HCT116 (cell line): ENCODE measurements around the gene TRIM72. TPM values are rescaled to one million over a fixed set of nuclear protein-coding genes. Genes with fewer than 3 reads are reported as not detected.

Experiments
- ATAC-seq: fragments of 200-7000 bp; cut with Tn5 transposase; 2 replicates; pipeline ENCODE4 v1.9.1; 2020; ENCODE audit warnings: mild to moderate bottlenecking, moderate library complexity
- BruUV-seq: library from RNA; stranded (reverse); fragments of 400-500 nt; replicated peaks from 2 replicates; lab custom pipeline; 2021; lab: Mats Ljungman, UMichigan
- CTCF ChIA-PET: fragments of 300-600 bp; sonication (Branson Sonifier 250); formaldehyde crosslinking; loops from one replicate; lab custom pipeline; 2021; ENCODE audit warnings: antibody characterized with exemption; lab: Charles Lee
- POLR2A ChIA-PET: fragments of 300-600, 350-600 bp; sonication (Branson Sonifier 250); formaldehyde crosslinking; loops from one replicate; lab custom pipeline; 2021; ENCODE audit warnings: antibody characterized with exemption; lab: Charles Lee
- RAD21 ChIA-PET, 2 experiments: fragments of 300-600 bp; sonication (Branson Sonifier 250); formaldehyde crosslinking; loops; one replicate each; lab custom pipeline; 2023; ENCODE audit warnings: low total read pairs in 2 of 2; ENCODE audit not compliant: uncharacterized antibody in 2 of 2, unreplicated experiment in 2 of 2, low non-redundant PET in 1 of 2; lab: Charles Lee
- DNase-seq: peaks from one replicate; pipeline ENCODE4 v3.0.0-alpha.2; 2010; ENCODE audit warnings: low read depth, low spot score
- H2AFZ ChIP-seq: fragments of 200-600 bp; shearing (Covaris generic), sonication (generic); 2 replicates; pipeline ENCODE4 v1.6.1; 2017; ENCODE audit warnings: low read depth, mixed run types, mixed read lengths, antibody characterized with exemption, low read length; ENCODE audit not compliant: poor library complexity, severe bottlenecking
- H3K27ac ChIP-seq: 2 replicates; pipeline ENCODE4 v1.5.1; 2012; ENCODE audit warnings: low read depth, low read length
- H3K27me3 ChIP-seq: fragments of 200-600 bp; sonication (generic); 2 replicates; pipeline ENCODE4 v1.6.1; 2016; ENCODE audit warnings: mixed run types, low read length, mixed read lengths; ENCODE audit not compliant: insufficient read depth
- H3K36me3 ChIP-seq, 2 experiments: fragments of 200-500 bp in 1 of 2; fragments of 200-600 bp in 1 of 2; sonication (Bioruptor generic) in 1 of 2; sonication (generic) in 1 of 2; 2 replicates each; pipeline versions ENCODE4 v1.5.1 to v1.6.1; 2014 to 2016; ENCODE audit warnings: low read length in 2 of 2, inconsistent platforms in 1 of 2, mixed read lengths in 1 of 2, mixed run types in 1 of 2; ENCODE audit not compliant: insufficient read depth in 2 of 2, control insufficient read depth in 1 of 2
- H3K4me1 ChIP-seq, 2 experiments: fragments of 200-600 bp in 1 of 2; sonication (generic) in 1 of 2; 2 replicates each; pipeline versions ENCODE4 v1.5.1 to v1.6.1; 2012 to 2017; ENCODE audit warnings: low read length in 2 of 2, inconsistent platforms in 1 of 2, mild to moderate bottlenecking in 1 of 2, mixed read lengths in 1 of 2, mixed run types in 1 of 2, moderate library complexity in 1 of 2; ENCODE audit not compliant: insufficient read depth in 2 of 2, control insufficient read depth in 1 of 2
- H3K4me2 ChIP-seq: fragments of 200-600 bp; sonication (generic); 2 replicates; pipeline ENCODE4 v1.6.1; 2017; ENCODE audit warnings: mixed run types, low read length, mixed read lengths
- H3K4me3 ChIP-seq, 2 experiments: fragments of 200-600 bp in 1 of 2; sonication (generic) in 1 of 2; replicated peaks in 1 of 2; 2 replicates each; pipeline ENCODE4 v1.5.1; 2011 to 2016; ENCODE audit warnings: low read length in 2 of 2, control low read depth in 1 of 2, low read depth in 1 of 2, mild to moderate bottlenecking in 1 of 2, mixed read lengths in 1 of 2, mixed run types in 1 of 2
- H3K79me2 ChIP-seq: fragments of 200-600 bp; sonication (generic); 2 replicates; pipeline ENCODE4 v1.6.1; 2017; ENCODE audit warnings: mild to moderate bottlenecking, mixed run types, low read length, moderate library complexity, mixed read lengths; ENCODE audit not compliant: insufficient read depth
- H3K9ac ChIP-seq: fragments of 200-600 bp; sonication (generic); 2 replicates; pipeline ENCODE4 v1.6.1; 2016; ENCODE audit warnings: low read length, mixed read lengths
- H3K9me2 ChIP-seq: fragments of 200-600 bp; sonication (generic), shearing (Covaris generic); 2 replicates; pipeline ENCODE4 v1.6.1; 2017; ENCODE audit warnings: mixed run types, mild to moderate bottlenecking, moderate library complexity; ENCODE audit not compliant: insufficient read depth
- H3K9me3 ChIP-seq, 2 experiments: fragments of 200-500 bp in 1 of 2; fragments of 200-600 bp in 1 of 2; sonication (Bioruptor generic) in 1 of 2; sonication (generic) in 1 of 2; 2 replicates each; pipeline ENCODE4 v1.6.1; 2014 to 2017; ENCODE audit warnings: low read length in 2 of 2, mixed read lengths in 2 of 2, inconsistent platforms in 1 of 2, low read depth in 1 of 2, mild to moderate bottlenecking in 1 of 2, mixed run types in 1 of 2, moderate library complexity in 1 of 2; ENCODE audit not compliant: control insufficient read depth in 1 of 2, insufficient read depth in 1 of 2
- H4K20me1 ChIP-seq: fragments of 200-600 bp; sonication (generic), shearing (Covaris generic); 2 replicates; pipeline ENCODE4 v1.6.1; 2017; ENCODE audit warnings: mixed run types, mild to moderate bottlenecking, moderate library complexity; ENCODE audit not compliant: insufficient read depth
- ATF3 ChIP-seq: IDR thresholded peaks from 2 replicates; pipeline ENCODE4 v1.6.1; 2012
- CTCF ChIP-seq, 3 experiments: fragments of 200-600 bp in 1 of 3; sonication (generic) in 1 of 3; IDR thresholded peaks in 2 of 3; conservative IDR thresholded peaks in 1 of 3; 2 replicates each; pipeline ENCODE4 v1.5.1; 2012 to 2017; ENCODE audit warnings: low read depth in 2 of 3, low read length in 2 of 3, antibody characterized with exemption in 1 of 3, borderline replicate concordance in 1 of 3, control low read depth in 1 of 3, mild to moderate bottlenecking in 1 of 3, mixed read lengths in 1 of 3, mixed run types in 1 of 3, moderate library complexity in 1 of 3; ENCODE audit not compliant: insufficient read depth in 1 of 3
- SP1 ChIP-seq: IDR thresholded peaks from 2 replicates; pipeline ENCODE4 v1.6.1; 2012; ENCODE audit warnings: low read depth
- ZBTB33 ChIP-seq: IDR thresholded peaks from 2 replicates; pipeline ENCODE4 v1.6.1; 2011; ENCODE audit warnings: mild to moderate bottlenecking, low read length, moderate library complexity; ENCODE audit not compliant: insufficient replicate concordance; ENCODE audit errors: extremely low read depth
- intact Hi-C: fragments of 100-400 bp; cut with micrococcal nuclease; formaldehyde crosslinking; loops from 2 replicates; pipeline ENCODE4 v1.10.0; 2022
- total RNA-seq: library from RNA; stranded (reverse); gene quantifications from one replicate; pipeline ENCODE4 v1.2.1, GENCODE V29; 2021; ENCODE audit not compliant: unreplicated experiment

TRIM72 gene
- total RNA-seq, 1 experiment from 2014 or later: 43.8 TPM

- H4K20me1 ChIP-seq: peaks cover 75% of the 10 kb centered on the region
- H3K9me3 ChIP-seq: no peaks in the 10 kb centered on the region
- CTCF ChIA-PET: no interaction called here
- H3K9ac ChIP-seq: no peak overlapping the region
- no peak overlapping the region for H3K4me2 ChIP-seq
- ATAC-seq (no peak), DNase-seq (no peak)
- H3K79me2 ChIP-seq: peaks cover 88% of the 10 kb centered on the region
- no TSS peak for BruUV-seq
- H2AFZ ChIP-seq: no peak overlapping the region
- no peaks in the 10 kb centered on the region for H3K9me2 ChIP-seq
- POLR2A ChIA-PET: no interaction called here
- peaks cover 8 to 23% of the 10 kb centered on the region in 2 experiments for H3K4me1 ChIP-seq
- H3K27ac ChIP-seq: no peak overlapping the region
- no peak for TF ChIP-seq ATF3
- no peaks in the 10 kb centered on the region for H3K27me3 ChIP-seq
- RAD21 ChIA-PET: no interaction called here
- intact Hi-C loops: no loop called here
- H3K36me3 ChIP-seq: peaks cover 57 to 75% of the 10 kb centered on the region in 2 experiments
- H3K4me3 ChIP-seq: no peak overlapping the region
These were observed 30.2 kb upstream of the TRIM72 start for GRCh38 chr16:31183432-31184428.

GRCh38 chr16:31184888-31185287 lies 29.0 kb upstream of the TRIM72 start:
- TF ChIP-seq SP1 (no peak), CTCF (IDR thresholded peaks at IDR 0.05 in 2 of 3, conservative IDR thresholded peaks at IDR 0.05 in 1 of 3; ENCODE audit: borderline replicate concordance in 1 of 3, insufficient read depth in 1 of 3, low read depth in 2 of 3, low read length in 2 of 3) (no peak), ZBTB33 (no peak)
- no peak for DNase-seq
- no TSS peak for BruUV-seq
- no peaks in the 10 kb centered on the region for H3K9me2 ChIP-seq
- ChIA-PET POLR2A (no interaction called here), RAD21 (no interaction called here), CTCF (no interaction called here)
- H3K4me3 ChIP-seq: no peak overlapping the region
- intact Hi-C loops: no loop called here
- H3K27me3 ChIP-seq: no peaks in the 10 kb centered on the region
- peaks cover 4 to 15% of the 10 kb centered on the region in 2 experiments; a peak in 3 of 4 replicates for H3K4me1 ChIP-seq
- no peak overlapping the region for H3K27ac ChIP-seq
- H3K79me2 ChIP-seq: peaks cover 99% of the 10 kb centered on the region
- no peak overlapping the region for H3K4me2 ChIP-seq
- H3K9me3 ChIP-seq: no peaks in the 10 kb centered on the region
- peaks cover 69 to 87% of the 10 kb centered on the region in 2 experiments for H3K36me3 ChIP-seq
- ATAC-seq: no peak
- H2AFZ ChIP-seq: no peak overlapping the region
- no peak overlapping the region for H3K9ac ChIP-seq
- peaks cover 86% of the 10 kb centered on the region for H4K20me1 ChIP-seq
